ENCODE measurements around the gene MKNK1.

- TF ChIP-seq, protein P1, sequence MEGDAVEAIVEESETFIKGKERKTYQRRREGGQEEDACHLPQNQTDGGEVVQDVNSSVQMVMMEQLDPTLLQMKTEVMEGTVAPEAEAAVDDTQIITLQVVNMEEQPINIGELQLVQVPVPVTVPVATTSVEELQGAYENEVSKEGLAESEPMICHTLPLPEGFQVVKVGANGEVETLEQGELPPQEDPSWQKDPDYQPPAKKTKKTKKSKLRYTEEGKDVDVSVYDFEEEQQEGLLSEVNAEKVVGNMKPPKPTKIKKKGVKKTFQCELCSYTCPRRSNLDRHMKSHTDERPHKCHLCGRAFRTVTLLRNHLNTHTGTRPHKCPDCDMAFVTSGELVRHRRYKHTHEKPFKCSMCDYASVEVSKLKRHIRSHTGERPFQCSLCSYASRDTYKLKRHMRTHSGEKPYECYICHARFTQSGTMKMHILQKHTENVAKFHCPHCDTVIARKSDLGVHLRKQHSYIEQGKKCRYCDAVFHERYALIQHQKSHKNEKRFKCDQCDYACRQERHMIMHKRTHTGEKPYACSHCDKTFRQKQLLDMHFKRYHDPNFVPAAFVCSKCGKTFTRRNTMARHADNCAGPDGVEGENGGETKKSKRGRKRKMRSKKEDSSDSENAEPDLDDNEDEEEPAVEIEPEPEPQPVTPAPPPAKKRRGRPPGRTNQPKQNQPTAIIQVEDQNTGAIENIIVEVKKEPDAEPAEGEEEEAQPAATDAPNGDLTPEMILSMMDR (IDR thresholded peaks at IDR 0.05) = no peak
- TF ChIP-seq EZH2 (IDR thresholded peaks at IDR 0.05; ENCODE audit: borderline replicate concordance, insufficient read depth, low read depth, low read length, poor library complexity, severe bottlenecking) = no peak
Measured at GRCh38 chr1:46599059-46599970, 4.8 kb downstream of the MKNK1 start.
